DOHH2 (cell line): Measurements from ENCODE around the gene OTX1.

Experiments
- EZH2phosphoT487 ChIP-seq: fragments of 200-600 bp; sonication (generic); IDR thresholded peaks from 2 replicates; pipeline ENCODE4 v1.6.1; 2017; ENCODE audit warnings: borderline replicate concordance, mild to moderate bottlenecking, antibody characterized with exemption, low read length, moderate library complexity, mixed read lengths
- TF ChIP-seq, protein P1 (sequence below): fragments of 200-600 bp; sonication (generic); IDR thresholded peaks from one replicate; pipeline ENCODE4 v1.5.1; 2014; ENCODE audit warnings: antibody characterized with exemption, mild to moderate bottlenecking, low read depth, low read length; ENCODE audit not compliant: poor library complexity, severe bottlenecking

DNA sequence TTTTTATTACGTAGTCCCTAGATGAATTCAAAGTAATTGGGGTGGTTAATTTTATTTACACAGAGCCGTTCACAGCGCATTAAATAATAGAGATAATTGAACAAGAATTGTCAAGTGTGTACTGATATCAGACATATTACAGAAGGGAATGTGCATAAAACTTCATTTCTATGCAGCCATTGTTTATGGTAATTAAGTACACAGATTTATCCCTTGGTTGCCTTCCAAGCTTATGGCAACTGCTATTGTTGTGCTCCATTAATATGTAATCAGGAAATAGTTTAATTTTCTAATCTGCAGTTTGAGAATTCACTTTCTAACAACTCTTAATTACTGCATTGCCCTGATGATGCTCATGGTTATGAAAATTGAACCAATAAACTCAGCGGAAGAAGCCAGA, 47.3 kb upstream of the OTX1 start:
- TF ChIP-seq, protein P1, sequence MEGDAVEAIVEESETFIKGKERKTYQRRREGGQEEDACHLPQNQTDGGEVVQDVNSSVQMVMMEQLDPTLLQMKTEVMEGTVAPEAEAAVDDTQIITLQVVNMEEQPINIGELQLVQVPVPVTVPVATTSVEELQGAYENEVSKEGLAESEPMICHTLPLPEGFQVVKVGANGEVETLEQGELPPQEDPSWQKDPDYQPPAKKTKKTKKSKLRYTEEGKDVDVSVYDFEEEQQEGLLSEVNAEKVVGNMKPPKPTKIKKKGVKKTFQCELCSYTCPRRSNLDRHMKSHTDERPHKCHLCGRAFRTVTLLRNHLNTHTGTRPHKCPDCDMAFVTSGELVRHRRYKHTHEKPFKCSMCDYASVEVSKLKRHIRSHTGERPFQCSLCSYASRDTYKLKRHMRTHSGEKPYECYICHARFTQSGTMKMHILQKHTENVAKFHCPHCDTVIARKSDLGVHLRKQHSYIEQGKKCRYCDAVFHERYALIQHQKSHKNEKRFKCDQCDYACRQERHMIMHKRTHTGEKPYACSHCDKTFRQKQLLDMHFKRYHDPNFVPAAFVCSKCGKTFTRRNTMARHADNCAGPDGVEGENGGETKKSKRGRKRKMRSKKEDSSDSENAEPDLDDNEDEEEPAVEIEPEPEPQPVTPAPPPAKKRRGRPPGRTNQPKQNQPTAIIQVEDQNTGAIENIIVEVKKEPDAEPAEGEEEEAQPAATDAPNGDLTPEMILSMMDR: no peak
- TF ChIP-seq EZH2phosphoT487: no peak
